ENCODE measurements around the gene MMP7. TPM values are rescaled to one million over a fixed set of nuclear protein-coding genes. Genes with fewer than 3 reads are reported as not detected.

Gene MMP7
- total and polyA plus RNA-seq, 4 donors: 0.99 to 1.8 (median 1.4) TPM; not detected in 1

GRCh38 chr11:102479733-102480132 is 50.8 kb downstream of the MMP7 start:
- no peaks in the 10 kb centered on the region for H3K9me3 ChIP-seq (ENCODE audit: control insufficient read depth in 4 of 4, low read length in 3 of 4)
- no peak overlapping the region for H3K9ac ChIP-seq (ENCODE audit: low read depth in 1 of 2, low read length in 2 of 2)
- peaks cover 7 to 17% (median 12%) of the 10 kb centered on the region in 4 donors for H3K4me1 ChIP-seq (ENCODE audit: control insufficient read depth in 4 of 4, insufficient read depth in 4 of 4, low read length in 3 of 4)
- TF ChIP-seq HNF4A (conservative IDR thresholded peaks at IDR 0.05): no peak
- TF ChIP-seq CTCF (IDR thresholded peaks at IDR 0.05; ENCODE audit: low read depth, low read length, missing input control): no peak
- TF ChIP-seq, protein P1, sequence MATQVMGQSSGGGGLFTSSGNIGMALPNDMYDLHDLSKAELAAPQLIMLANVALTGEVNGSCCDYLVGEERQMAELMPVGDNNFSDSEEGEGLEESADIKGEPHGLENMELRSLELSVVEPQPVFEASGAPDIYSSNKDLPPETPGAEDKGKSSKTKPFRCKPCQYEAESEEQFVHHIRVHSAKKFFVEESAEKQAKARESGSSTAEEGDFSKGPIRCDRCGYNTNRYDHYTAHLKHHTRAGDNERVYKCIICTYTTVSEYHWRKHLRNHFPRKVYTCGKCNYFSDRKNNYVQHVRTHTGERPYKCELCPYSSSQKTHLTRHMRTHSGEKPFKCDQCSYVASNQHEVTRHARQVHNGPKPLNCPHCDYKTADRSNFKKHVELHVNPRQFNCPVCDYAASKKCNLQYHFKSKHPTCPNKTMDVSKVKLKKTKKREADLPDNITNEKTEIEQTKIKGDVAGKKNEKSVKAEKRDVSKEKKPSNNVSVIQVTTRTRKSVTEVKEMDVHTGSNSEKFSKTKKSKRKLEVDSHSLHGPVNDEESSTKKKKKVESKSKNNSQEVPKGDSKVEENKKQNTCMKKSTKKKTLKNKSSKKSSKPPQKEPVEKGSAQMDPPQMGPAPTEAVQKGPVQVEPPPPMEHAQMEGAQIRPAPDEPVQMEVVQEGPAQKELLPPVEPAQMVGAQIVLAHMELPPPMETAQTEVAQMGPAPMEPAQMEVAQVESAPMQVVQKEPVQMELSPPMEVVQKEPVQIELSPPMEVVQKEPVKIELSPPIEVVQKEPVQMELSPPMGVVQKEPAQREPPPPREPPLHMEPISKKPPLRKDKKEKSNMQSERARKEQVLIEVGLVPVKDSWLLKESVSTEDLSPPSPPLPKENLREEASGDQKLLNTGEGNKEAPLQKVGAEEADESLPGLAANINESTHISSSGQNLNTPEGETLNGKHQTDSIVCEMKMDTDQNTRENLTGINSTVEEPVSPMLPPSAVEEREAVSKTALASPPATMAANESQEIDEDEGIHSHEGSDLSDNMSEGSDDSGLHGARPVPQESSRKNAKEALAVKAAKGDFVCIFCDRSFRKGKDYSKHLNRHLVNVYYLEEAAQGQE (IDR thresholded peaks at IDR 0.05): no peak
- TF ChIP-seq, protein P2, sequence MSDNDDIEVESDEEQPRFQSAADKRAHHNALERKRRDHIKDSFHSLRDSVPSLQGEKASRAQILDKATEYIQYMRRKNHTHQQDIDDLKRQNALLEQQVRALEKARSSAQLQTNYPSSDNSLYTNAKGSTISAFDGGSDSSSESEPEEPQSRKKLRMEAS (IDR thresholded peaks at IDR 0.05): no peak
- TF ChIP-seq RXRA (IDR thresholded peaks at IDR 0.05): no peak
- TF ChIP-seq FOXA1 (IDR thresholded peaks at IDR 0.05): no peak
- TF ChIP-seq EGR1 (IDR thresholded peaks at IDR 0.05; ENCODE audit: low read depth in 2 of 2): no peak
- TF ChIP-seq YY1 (IDR thresholded peaks at IDR 0.05): no peak
- TF ChIP-seq FOXA2 (IDR thresholded peaks at IDR 0.05): no peak
- no peak for TF ChIP-seq GABPA (IDR thresholded peaks at IDR 0.05 in 1 of 2, conservative IDR thresholded peaks at IDR 0.05 in 1 of 2)
- TF ChIP-seq, protein P3, sequence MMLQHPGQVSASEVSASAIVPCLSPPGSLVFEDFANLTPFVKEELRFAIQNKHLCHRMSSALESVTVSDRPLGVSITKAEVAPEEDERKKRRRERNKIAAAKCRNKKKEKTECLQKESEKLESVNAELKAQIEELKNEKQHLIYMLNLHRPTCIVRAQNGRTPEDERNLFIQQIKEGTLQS (IDR thresholded peaks at IDR 0.05): no peak
- TF ChIP-seq NR2F2 (IDR thresholded peaks at IDR 0.05): no peak
- TF ChIP-seq TAF1 (conservative IDR thresholded peaks at IDR 0.05): no peak
- no peak for TF ChIP-seq RAD21 (IDR thresholded peaks at IDR 0.05)
- no peaks in the 10 kb centered on the region for H3K27me3 ChIP-seq (ENCODE audit: control insufficient read depth in 4 of 4, insufficient read depth in 4 of 4, low read length in 3 of 4)
- WGBS: 95% methylated on average over 2 of the region's 2 CpGs
- no peaks in the 10 kb centered on the region for H3K36me3 ChIP-seq (ENCODE audit: control insufficient read depth in 4 of 4, insufficient read depth in 3 of 4, low read depth in 1 of 4, low read length in 3 of 4)
- H3K4me3 ChIP-seq (ENCODE audit: low read depth in 1 of 3, low read length in 3 of 3): no peak overlapping the region
- H3K27ac ChIP-seq (ENCODE audit: low read depth in 1 of 2, low read length in 2 of 2): no peak overlapping the region
- DNase-seq (ENCODE audit: low spot score): no peak

GRCh38 chr11:102478673-102479299 is 51.8 kb downstream of the MMP7 start:
- Histone ChIP-seq H3K4me1 (ENCODE audit: control insufficient read depth in 4 of 4, insufficient read depth in 4 of 4, low read length in 3 of 4) (peaks cover 5 to 16% (median 12%) of the 10 kb centered on the region in 4 donors), H3K9me3 (ENCODE audit: control insufficient read depth in 4 of 4, low read length in 3 of 4) (no peaks in the 10 kb centered on the region), H3K4me3 (ENCODE audit: low read depth in 1 of 3, low read length in 3 of 3) (no peak overlapping the region), H3K27me3 (ENCODE audit: control insufficient read depth in 4 of 4, insufficient read depth in 4 of 4, low read length in 3 of 4) (no peaks in the 10 kb centered on the region), H3K27ac (ENCODE audit: low read depth in 1 of 2, low read length in 2 of 2) (no peak overlapping the region), H3K36me3 (ENCODE audit: control insufficient read depth in 4 of 4, insufficient read depth in 3 of 4, low read depth in 1 of 4, low read length in 3 of 4) (no peaks in the 10 kb centered on the region), H3K9ac (ENCODE audit: low read depth in 1 of 2, low read length in 2 of 2) (no peak overlapping the region)
- DNase-seq (ENCODE audit: low spot score): no peak
- no peak for TF ChIP-seq RAD21 (IDR thresholded peaks at IDR 0.05)
- no peak for TF ChIP-seq CTCF (IDR thresholded peaks at IDR 0.05; ENCODE audit: low read depth, low read length, missing input control)
- no peak for TF ChIP-seq RXRA (IDR thresholded peaks at IDR 0.05)
- TF ChIP-seq GABPA (IDR thresholded peaks at IDR 0.05 in 1 of 2, conservative IDR thresholded peaks at IDR 0.05 in 1 of 2): no peak
- TF ChIP-seq, protein P1 (IDR thresholded peaks at IDR 0.05): no peak
- TF ChIP-seq FOXA2 (IDR thresholded peaks at IDR 0.05): no peak
- TF ChIP-seq, protein P2 (IDR thresholded peaks at IDR 0.05): no peak
- 93% methylated on average over 1 of the region's 1 CpG for WGBS
